AG10803 (cell line): ENCODE measurements around the gene HDGF.

ENCODE experiments used
- DNase-seq: peaks from one replicate; pipeline ENCODE4 v3.0.0; 2010; ENCODE audit warnings: low read depth
- H3K4me3 ChIP-seq: 2 replicates; pipeline ENCODE4 v1.5.1; 2011; ENCODE audit warnings: mild to moderate bottlenecking, low read length, control low read depth
- TF ChIP-seq, protein P1 (sequence below): conservative IDR thresholded peaks from 2 replicates; pipeline ENCODE4 v1.5.1; 2011; ENCODE audit warnings: mild to moderate bottlenecking, low read length, control low read depth, inconsistent platforms

HDGF gene

DNA sequence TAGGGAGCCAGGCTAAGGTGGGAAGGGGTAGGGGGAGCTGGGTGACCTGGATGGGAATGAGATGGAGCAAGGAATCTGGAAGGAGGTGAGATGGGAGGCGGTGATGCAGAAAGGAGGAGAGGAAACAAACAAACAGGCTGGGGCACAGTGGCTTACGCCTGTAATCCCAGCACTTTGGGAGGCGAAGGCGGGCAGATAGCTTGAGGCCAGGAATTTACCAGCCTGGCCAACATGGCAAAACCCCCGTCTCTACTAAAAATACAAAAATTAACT is 56.8 kb downstream of the HDGF start:
- TF ChIP-seq, protein P1, sequence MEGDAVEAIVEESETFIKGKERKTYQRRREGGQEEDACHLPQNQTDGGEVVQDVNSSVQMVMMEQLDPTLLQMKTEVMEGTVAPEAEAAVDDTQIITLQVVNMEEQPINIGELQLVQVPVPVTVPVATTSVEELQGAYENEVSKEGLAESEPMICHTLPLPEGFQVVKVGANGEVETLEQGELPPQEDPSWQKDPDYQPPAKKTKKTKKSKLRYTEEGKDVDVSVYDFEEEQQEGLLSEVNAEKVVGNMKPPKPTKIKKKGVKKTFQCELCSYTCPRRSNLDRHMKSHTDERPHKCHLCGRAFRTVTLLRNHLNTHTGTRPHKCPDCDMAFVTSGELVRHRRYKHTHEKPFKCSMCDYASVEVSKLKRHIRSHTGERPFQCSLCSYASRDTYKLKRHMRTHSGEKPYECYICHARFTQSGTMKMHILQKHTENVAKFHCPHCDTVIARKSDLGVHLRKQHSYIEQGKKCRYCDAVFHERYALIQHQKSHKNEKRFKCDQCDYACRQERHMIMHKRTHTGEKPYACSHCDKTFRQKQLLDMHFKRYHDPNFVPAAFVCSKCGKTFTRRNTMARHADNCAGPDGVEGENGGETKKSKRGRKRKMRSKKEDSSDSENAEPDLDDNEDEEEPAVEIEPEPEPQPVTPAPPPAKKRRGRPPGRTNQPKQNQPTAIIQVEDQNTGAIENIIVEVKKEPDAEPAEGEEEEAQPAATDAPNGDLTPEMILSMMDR = no peak
- H3K4me3 ChIP-seq = no peak overlapping the region
- no peak for DNase-seq

DNA sequence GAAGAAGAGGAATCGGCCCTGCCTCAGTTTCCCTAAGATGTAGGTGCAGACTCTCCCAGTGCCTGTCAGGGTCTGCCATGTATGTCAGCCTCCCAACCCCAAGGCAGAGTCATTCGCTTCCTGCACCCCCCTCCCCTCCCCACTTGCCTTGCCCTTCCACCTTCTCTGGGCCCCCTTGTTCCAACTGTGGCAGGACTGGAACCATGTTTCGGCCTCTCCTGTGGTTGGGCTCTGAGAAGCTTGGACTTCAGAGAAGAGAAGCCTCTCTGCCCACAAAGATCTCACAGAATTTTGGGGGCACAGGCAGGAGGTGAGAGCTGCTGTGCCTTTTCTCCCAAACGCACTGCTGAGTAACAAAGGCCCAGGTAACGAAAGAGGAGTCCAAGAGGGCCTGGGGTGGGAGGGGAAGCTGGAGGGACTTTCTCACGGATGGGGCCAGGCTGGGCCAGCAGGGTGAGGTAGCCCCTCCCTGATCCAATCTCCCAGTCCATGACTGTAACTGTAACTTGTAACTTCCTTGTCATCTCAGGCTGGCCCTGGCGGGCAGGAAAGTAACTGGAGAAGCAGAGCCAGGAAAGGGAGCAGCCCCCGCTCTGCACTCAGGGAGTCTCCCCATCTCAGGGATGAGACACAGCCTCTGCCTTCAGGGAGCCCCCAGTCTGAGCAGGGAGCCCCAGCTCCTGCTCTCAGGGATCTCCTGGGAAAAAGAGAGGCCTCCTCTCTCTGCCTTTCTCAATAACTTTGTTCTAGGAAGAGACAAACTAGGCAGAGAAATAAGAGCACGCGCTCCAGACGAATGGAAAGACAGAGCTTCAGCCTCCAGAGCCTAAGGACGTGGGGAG is 57.4 kb downstream of the HDGF start:
- no peak for DNase-seq
- H3K4me3 ChIP-seq = no peak overlapping the region
- TF ChIP-seq, protein P1 = no peak

DNA sequence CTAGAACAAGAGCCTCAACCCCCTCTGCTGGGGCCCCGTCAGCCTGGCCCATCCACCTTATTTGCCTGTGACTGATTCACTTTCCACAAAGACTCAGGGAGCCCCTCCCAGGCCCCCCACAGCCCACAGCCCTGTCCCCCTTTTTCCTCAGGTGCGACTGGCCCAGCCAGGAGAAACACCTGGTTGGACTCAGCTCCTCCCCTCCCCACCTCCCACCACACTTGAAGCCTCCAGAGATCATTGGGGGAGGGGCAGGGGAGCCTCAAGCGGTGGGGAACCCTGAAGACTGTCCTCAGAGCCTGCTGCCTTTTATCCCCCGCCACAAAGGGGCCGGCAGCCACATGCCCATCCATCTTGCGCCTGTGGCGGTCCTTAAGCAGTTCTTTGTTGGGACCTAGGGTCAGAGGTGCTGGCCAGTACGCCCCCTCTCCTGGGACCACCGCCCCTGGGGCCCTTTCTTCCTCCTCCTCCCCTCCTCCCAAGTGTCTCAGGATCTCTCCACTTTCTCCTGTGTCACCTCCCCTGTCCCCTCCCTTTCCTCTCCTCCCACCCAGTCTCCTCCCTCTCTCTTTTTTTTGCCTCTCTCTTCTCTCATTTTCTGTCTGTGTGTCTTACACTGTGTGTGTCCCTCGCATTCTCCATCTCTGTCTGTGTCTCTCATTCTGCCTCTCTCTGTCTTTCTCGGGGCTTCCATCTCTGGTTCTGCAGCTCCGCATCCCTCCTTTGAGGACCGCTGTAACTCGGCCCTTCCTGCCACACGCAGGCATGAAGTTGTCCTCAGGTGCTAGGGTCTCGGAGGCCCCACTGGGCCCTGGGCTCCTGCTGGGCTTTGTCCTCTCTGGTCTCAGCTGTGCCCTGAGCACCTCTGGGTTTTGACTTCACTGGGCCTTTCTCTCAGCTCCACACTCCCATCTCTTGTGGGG is 58.3 kb downstream of the HDGF start:
- TF ChIP-seq, protein P1 = no peak
- no peak for DNase-seq
- no peak overlapping the region for H3K4me3 ChIP-seq

DNA sequence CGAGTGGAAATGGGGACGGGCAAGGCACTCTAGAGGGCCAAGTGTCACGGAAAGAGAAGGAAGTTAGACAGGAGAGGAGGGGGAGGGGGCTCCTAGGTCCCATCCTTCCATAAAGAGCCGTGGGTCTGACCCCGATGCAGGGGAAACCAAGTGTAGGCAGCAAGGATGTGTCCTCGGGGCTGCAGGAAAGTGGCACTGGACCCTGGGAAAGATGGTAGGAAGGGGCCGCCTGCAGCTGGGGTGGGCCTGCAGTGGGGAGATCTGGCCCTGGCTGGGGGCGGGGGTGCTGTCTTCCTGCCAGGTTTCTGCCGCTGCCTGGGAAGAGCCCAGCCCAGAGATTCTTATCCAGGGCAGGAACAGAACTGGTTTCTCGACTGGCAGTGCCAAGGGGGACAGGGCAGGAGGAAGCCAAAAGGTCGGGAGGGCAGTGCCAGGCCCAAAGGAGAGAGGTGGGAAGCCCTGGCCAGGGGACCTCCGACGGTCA is 59.0 kb downstream of the HDGF start:
- no peak for DNase-seq
- TF ChIP-seq, protein P1 = no peak
- H3K4me3 ChIP-seq = no peak overlapping the region
